ENCODE results near the gene ZBTB21.

The ZBTB21 gene

DNA sequence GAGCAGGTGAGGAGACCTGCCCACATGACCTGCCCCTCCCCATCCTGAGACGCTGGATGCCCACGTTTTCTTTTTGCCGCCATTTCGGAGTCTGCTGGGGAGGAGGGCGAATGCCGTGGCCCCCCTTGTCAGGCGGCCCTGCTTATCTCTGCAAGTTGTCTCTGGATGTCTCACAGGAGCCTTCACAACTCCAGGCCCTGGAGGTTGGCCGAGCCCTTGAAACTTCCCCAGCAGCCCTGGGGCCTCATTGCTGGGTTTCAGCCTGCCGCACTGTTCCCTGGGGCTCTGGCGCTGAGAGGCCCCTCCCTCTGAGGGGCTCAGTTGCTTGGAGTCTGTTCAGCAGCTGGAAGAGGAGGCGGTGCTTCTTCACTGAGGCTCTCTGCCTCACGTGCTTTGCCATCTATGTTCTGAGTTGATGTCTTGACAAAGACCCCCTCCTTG lies 29.8 kb upstream of the ZBTB21 start:
- DNase-seq (ENCODE audit: low read depth, low spot score), result no peak

DNA sequence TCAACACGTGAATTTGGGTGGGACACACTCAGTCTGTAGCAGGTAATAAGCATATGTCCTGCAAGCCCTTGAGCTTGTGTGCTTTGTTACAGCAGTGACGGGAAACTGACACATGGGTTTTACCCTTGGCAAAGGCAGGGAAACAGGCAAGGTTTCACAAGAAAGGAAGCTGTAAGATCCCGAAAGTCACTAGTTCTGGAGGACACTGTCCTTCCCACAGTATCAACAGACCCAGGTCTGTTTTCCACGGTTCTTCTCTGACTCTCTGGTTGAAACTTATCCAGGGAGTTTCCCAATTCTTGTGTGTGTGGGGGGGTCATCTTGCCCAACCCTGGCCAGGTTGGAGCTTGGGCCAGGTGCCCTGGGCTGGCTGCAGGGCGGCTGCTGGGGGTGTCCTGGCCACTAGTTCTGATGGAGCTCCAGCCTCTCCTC lies 29.3 kb upstream of the ZBTB21 start:
- DNase-seq (ENCODE audit: low read depth, low spot score), result no peak

DNA sequence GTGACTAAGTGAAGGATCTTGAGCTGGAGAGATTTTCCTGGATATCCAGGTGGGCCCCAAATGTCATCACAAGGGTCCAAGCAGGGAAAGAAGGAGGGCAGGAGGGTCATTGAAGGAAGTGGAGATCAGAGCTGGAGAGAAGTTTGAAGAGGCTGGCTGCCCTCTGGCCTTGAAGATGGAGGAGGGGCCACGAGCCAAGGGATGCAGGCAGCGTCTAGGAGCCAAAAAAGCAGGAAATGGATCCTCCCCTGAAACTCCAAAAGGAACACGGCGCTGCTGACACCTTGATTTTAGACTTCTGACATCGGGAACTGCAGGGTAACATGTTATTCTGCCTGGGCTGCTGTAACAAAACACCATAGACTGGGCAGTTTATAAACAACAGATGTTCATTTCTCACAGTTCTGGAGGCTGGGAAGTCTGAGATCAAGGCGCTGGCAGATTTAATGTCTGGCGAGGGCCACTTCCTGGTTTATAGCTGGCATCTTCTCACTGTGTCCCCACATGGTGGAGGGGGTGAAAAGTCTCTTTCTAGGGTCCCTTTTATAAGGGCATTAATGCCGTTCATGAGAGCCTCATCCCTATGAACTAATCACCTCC lies 28.8 kb upstream of the ZBTB21 start:
- no peak for DNase-seq (ENCODE audit: low read depth, low spot score)

DNA sequence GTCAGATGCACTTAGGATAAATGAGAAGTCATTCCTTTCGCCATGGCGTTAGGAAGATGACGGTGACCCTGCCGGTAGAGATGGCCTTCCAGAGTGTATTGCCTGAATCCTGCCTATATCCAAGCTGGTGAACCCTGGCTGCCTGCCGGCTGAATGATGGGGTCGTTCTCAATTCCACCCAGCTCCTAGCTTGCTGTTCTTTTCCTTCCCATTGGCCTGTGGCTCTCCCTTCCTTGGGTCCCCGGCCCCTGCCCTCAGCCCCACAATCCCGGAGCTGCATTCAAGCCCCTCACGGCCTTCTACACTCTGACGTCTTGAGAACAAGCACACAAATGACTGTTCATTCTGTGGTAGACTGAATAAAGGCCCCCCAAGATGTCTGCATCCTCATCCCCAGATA lies 28.2 kb upstream of the ZBTB21 start:
- no peak for DNase-seq (ENCODE audit: low read depth, low spot score)

DNA sequence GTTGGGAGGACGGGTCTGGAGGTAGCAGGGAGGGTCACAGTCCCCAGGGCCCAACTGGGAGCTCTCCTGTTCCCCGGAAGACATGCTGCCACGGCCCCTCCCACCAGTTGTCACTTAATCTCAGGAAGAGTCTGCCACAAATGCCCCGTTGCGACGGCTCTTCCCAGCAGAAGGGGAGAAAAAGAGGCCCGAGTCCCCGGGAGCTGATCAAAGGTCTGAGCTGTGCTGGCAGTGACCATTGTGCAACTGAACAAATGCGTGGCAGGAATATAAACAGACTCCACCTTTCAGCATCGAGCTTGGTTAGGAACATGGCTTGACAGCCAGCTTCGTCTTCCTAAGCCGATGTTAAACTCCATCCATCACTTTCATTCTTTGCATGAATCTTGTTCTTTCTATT lies 27.8 kb upstream of the ZBTB21 start:
- DNase-seq (ENCODE audit: low read depth, low spot score), result no peak

DNA sequence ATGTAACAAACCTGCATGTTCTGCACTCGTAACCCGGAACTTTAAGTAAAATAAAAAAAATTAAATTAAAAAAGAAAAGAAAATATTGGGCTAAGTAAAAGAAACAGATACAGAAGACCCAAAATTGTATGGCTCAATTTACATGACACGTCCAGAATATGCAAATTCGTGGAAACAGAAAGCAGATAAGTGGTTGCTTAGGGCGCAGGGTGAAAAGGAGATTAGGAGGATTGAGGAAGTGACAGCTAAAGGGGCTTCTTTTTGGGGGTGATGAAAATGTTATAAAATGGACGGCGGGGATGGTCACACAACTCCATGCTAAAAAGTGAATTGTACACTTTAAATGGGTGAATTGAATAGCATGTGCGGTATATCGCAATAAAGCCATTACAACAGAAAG lies 27.4 kb upstream of the ZBTB21 start:
- DNase-seq (ENCODE audit: low read depth, low spot score), result no peak

DNA sequence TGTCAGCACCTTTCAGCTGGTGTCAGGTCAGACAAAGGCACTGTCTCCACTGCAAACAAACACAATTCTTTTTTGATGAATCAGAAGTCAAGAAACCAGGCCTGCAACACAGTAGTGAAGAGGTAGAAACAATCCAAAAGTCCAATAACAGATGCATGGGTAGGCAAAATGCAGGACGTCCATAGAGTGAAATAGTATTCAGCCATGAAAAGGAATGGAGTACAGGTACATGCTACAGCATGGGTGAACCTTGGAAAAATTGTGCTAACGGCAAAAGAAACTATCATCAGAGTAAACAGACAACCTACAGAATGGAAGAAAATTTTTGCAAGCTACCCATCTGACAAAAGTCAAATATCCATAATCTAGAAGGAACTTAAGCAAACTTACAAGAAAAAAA lies 26.2 kb upstream of the ZBTB21 start:
- no peak for DNase-seq (ENCODE audit: low read depth, low spot score)

DNA sequence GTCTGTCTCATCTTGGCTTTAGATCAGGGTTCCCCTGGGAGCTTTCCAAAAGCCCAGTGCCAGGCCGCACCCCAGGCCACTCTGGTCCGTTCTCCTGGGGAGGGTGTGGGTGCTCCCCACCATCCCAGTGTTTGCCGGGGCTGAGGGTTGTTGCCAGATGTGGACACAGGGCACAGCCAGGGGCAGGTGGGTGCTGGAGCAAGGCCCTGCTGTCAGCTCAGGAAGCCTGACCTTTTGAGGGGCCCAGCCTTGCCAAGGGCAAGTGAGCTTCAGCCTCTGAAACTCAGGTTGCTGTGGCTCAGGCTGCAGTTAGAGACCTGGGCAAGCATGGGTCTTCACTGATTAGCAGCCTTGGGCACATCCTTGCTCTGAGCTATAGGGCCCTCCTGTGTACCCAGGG lies 22.8 kb upstream of the ZBTB21 start:
- no peak for DNase-seq (ENCODE audit: low read depth, low spot score)

DNA sequence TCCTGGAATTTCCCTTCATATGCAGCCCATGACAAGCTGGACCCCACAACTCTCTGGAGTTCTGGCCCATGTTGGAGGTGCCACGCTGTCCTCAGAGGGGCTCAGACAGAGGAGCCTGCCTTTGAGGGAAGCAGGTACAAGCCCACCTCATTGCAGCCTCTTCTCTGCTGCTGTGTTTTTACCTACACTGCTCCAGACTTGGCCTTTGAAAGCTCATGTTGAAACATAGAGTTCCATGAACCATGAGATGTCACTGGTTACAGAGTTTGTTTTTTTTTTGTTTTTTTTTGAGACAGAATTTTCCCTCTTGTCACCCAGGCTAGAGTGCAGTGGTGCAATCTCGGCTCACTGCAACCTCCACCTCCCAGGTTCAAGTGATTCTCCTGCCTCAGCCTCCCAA lies 22.1 kb upstream of the ZBTB21 start:
- DNase-seq (ENCODE audit: low read depth, low spot score), result no peak

DNA sequence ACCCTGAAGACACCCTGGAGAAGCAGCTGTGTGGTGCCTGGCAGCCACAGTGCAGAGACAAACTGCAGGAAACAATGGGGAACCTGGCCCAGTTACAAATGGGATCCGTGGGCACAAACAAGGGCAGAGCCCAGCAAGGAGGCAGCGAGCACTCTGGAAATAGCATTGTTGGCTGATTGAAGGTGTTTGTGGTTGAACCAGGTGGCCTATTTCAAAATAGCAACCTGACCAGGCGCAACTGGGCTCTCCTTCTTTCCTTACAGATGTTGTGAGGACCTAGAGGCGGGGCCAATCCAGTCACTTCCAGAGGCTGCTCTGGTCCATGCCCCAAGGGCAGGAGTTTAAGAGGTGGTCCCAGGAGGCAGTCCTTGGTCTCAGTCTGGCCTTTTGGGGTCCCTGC lies 21.7 kb upstream of the ZBTB21 start:
- no peak for DNase-seq (ENCODE audit: low read depth, low spot score)

DNA sequence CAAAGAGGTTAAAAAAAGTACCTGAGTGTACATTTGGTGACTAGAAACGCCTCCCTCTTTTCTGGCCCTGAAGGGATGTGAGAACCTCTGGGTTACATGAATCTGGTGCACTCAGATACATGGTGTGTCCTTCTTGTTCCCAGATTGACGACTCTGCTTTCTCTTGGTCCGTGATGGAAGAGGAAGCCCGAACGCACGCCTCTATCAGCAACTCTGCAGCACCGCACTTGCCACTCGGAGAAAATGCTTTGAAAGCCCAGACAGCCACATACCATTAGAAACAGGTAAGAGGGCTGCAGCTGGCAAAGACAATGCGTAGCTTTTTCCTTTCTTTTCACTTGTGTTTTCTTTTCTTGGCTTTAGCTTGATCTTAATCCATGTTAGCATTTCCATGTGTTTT lies 21.1 kb upstream of the ZBTB21 start:
- no peak for DNase-seq (ENCODE audit: low read depth, low spot score)

DNA sequence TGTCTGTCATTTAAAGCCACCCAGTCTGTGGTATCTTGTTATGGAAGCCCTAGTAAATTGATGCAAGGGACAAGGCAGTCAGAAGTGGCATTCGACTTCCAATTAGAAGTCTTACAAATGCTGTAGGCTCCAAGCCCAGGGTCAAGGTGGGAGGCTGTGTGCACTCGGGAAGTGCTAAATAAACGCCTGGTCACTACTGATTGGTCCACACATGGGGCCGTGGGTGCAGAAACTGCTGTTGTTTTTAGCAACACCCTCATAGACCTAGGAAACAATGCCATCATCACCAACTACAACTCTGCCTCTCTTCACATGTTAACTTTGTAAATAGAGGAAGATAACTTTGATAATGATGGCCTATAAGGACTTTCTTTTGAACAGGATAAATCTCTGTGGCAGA lies 20.2 kb upstream of the ZBTB21 start:
- no peak for DNase-seq (ENCODE audit: low read depth, low spot score)

DNA sequence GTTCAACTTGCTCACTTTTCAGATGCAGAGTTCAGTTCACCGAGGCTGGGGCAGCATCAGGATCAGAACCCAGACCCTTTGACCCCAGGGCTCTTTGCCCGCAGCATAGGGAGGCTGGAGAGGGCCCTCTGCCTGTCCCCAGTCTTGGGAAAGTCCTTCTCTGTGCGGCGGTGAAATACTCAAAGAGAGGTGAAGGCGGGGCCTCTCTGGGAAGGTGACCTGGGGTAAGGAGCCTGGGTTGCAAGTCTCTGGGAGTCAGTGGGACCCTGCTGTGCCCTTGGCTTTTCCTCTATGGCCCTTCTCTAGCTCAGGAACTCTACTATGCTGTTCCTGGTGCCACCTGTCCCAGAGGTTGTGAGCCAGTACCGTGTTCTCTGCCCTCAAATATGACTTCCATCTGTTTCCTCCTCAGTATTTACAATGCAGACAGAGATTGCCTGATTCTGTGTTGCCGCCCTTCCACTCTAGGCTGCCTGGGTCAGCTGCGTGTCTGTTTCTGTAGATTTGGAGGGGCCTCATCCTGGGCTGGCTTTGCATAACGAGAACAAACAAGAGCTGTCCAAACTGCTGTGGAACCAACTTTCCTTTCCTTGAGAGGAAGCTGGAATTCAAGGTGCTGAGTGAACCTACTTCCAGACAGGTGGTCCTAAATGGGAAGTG lies 18.7 kb upstream of the ZBTB21 start:
- DNase-seq (ENCODE audit: low read depth, low spot score), result no peak

DNA sequence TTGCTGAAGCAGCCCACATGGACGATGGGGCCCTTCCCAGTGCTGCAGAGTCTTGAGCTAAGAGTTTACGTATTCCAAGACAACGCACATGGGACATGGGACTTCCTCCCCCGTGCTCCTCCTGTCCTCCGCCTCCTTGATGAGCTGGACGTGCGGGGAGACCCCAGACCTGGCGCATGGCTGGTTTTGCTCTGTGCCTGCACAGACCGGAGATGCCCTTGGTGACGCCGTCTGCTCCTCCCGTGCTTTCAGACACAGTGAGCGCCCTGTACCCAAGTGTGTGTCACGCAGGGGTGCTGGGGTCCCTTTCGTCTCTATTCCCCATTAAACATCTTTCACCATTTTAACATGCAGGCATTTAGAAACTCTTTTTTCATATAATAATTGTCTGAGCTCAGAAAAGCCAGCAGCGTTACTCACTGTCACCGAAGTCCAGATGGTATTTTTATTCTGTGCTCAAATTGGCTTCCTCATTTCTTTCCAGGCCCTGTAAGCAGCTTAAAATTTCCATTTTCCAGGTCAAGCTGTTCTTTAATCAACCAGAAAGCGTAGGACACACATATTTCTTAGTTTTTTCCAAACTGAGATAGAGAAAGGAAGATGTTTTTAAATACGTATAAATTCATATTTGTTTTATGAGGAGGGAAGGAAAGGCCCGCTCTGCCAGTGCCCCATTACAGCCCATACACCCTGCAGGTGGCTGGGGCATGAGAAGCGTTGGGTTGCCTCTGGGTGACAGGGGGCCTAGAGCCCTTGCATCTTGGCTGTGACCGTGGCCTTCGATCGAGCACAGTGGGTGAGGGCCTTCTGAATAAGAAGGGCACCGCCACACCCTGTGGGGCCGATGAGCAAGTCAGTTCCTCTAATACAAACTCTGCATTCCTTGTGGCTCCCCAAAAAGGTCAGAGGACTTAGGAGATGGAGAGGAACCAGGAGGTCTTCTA lies 17.9 kb upstream of the ZBTB21 start:
- no peak for DNase-seq (ENCODE audit: low read depth, low spot score)

DNA sequence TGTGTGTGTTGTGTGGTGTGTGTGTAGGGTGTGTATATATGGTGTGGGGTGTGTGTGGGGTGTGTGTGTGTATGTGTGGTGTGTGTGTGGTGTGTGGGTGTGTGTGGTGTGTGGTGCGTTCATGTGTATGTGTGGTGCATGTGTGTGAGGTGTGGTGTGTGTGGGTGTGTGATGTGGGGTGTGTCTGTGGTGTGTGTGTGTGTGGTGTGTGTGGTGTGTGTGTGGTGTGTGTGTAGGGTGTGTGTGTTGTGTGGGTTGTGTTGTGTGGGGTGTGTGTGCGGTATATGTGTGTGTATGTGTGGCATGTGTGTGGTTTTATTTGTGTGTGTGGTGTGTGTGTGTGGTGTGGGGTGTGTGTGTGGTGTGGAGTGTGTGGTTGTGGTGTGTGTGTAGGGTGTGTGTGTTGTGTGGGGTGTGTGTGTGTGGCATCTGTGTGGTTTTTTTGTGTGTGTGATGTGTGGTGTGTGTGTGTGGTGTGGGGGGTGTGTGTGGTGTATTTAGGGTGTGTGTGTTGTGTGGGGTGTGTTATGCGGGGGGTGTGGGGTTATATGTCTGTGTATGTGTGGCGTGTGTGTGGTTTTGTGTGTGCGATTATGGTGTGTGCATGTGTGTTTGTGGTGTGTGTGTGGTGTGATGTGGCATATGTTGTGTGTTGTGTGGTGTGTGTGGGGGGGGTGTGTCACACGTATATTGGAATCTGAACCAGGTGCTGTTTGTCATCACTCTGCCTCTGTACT lies 17.1 kb upstream of the ZBTB21 start:
- DNase-seq (ENCODE audit: low read depth, low spot score), result no peak

DNA sequence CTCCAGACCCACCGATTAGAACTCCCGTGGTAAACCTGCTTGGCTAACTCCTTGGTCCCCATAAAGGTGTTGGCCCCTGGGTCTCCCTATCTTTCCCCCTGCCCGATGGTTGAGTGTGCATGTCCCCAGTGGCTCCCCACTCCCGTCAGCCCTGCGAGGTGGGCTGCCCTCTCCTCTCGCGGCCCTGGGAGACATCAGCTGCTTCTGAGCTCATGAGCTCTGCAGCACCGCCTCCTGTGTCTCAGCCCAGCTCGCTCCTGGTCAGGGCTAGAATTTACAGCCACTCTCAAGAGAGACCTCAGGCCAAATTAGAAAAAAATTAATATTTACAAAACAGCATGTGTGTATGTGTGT lies 15.9 kb upstream of the ZBTB21 start:
- no peak for DNase-seq (ENCODE audit: low read depth, low spot score)

DNA sequence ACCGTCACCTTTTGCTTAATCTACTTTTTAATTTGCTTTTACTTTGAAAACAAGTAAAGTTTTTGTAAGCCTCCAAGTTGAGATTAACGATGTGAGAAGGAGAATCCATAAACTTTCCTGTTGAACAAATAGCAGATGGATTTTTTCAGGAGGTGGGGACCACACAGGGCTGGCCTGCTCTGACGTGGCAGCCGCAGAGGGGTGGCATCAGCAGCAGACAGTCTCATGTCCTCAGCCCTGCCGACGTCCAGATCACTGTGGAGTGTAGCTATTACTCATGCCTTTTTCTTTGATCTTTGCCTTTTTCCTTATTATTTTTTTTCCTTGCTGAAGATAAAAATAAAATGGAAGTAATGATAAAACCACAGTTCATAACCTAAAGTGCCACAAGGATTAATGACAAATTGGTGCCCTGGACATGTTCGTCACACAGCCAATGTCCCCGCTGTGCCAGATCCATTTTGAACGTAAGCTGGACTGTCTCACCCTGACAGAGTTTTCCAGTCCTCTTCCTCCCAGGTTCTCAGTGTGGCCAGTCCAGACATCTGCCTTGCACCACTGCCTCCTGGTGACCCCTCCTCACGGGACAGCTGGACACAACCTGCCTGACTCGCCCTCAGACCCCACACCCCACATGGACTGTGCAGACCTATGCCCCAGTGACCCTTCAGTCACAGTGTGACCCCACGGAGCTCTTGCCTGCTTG lies 15.4 kb upstream of the ZBTB21 start:
- DNase-seq (ENCODE audit: low read depth, low spot score), result no peak

DNA sequence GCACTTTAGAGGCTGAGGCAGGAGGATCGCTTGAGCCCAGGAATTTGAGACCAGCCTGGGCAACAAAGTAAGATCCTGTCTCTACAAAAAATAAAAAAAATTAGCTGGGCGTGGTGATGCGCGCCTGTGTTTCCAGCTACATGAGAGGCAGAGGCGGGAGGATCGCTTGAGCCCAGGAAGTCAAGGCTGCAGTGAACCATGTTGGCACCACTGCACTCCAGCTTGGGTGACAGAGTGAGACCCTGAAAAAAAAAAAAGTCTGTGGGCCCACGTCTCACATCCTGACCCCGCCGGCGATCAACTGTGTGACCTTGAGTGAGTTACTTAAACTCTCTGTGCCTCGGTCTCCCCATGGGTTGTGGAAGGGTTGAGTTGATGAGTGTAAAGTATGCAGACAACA lies 12.7 kb upstream of the ZBTB21 start:
- DNase-seq (ENCODE audit: low read depth, low spot score), result no peak

DNA sequence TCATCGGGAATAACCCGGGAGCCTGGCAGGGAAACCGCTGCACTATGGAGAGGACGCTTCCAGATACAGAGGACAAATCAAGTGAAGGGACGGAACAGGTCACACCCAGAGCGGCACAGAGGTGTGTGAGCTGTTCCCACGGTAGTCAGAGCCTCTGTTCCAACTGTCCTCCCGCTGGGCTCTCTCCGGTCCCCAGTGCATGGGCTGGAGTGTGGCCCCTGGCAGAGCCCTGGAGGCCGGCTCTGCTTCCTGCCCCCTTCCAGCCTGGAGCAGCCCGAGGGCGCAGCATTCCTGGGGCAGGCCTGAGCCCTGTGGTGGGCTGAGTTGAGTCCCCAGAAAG lies 11.9 kb upstream of the ZBTB21 start:
- no peak for DNase-seq (ENCODE audit: low read depth, low spot score)

DNA sequence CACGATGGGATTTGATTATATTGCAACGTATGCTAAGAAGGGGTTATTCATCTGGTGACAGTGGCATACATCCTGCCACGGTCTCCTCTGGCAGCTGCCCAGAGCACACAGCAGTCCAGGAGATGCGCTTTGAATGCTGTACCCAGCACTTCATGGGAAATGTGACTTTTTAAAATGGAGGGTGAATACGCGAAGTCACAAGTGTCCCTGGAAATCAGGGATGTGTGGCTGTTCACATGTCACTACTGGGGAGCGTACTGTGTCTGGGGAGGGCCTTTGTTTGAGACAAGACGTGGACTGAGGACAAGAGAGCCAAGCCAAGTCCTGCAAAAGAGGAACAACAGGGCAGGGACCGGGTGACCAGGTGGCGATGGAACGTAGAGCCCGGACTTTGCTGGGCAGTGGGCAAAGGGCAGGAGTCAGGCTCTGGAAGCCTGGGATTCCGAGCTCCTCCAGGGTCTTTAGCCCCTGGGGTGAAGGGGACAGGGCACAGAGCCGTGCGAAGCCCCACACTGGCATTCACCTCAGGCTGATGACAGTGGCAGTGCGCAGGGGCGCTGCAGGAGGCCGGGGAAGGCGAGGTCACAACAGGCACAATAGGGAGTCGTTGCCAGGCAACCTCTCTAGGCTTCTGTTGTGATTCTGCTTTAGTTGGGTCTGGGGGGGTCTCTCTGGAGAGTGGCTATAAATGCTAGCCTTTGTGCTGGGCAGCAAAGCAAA lies 11.4 kb upstream of the ZBTB21 start:
- no peak for DNase-seq (ENCODE audit: low read depth, low spot score)

DNA sequence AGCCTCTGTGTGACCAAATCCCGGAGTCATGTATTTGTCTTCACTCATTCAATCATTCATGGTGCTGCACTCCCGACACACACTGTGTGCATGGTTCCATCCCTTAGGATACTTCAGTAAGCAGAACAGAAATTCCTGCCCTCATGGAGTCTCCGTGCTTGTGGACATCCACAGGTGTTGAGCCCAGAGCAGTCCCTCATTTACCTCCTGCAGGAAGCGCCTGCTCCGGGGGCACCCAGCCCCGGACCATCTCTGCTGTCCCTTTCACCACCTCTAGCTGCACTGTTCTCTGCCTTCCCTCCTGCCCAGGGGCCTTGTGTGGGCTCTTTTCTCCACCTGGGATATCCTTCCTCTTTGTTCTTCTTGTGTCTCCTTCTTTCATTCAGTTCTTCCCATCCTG lies 9.5 kb upstream of the ZBTB21 start:
- DNase-seq (ENCODE audit: low read depth, low spot score), result no peak

All from activated naive CD8-positive, alpha-beta T cell treated with anti-CD3 and anti-CD28 coated beads, Interleukin-2, amount 50 U/mL, for 16 hours (primary cell).